GM20000 (cell line): ENCODE results near the gene DZIP1L.
"Not testable (repeated sequence)": the region's sequence is repeated elsewhere in the genome, so short reads cannot be mapped to it uniquely, and the experiment has no call there.

Experiments
- DNase-seq: peaks from one replicate; pipeline ENCODE4 v3.0.0; 2012; ENCODE audit warnings: low spot score
- CTCF ChIP-seq: IDR thresholded peaks from 2 replicates; pipeline ENCODE4 v1.5.1; 2012; ENCODE audit warnings: mild to moderate bottlenecking, control low read depth; ENCODE audit errors: extremely low read depth, missing control alignments

Gene DZIP1L

GRCh38 chr3:138112362-138112761 is 3.0 kb downstream of the DZIP1L start:
- no peak for TF ChIP-seq CTCF
- no peak for DNase-seq

GRCh38 chr3:138105598-138105997 is 9.8 kb downstream of the DZIP1L start:
- TF ChIP-seq CTCF, result no peak
- DNase-seq, result no peak

- no peak for TF ChIP-seq CTCF
These were observed 11.9 kb downstream of the DZIP1L start for GRCh38 chr3:138103466-138103865.

GRCh38 chr3:138101351-138101940 is 14.0 kb downstream of the DZIP1L start:
- DNase-seq, result not testable (repeated sequence)

More at GRCh38 chr3:138103466-138103865, 11.9 kb downstream of the DZIP1L start:
- no peak for DNase-seq

- DNase-seq, result no peak
- no peak for TF ChIP-seq CTCF
These were observed 16.0 kb downstream of the DZIP1L start for GRCh38 chr3:138099417-138099816.

- DNase-seq, result no peak
These were observed 17.9 kb downstream of the DZIP1L start for GRCh38 chr3:138097192-138098172.

GRCh38 chr3:138093721-138094120 is 21.7 kb downstream of the DZIP1L start:
- no peak for TF ChIP-seq CTCF
- no peak for DNase-seq

More at GRCh38 chr3:138097192-138098172, 17.9 kb downstream of the DZIP1L start:
- no peak for TF ChIP-seq CTCF
